HG02763 (cell line): ENCODE measurements around the gene PHLPP1.
A peak's percentile ranks its signal among the peaks of the same experiment; 100 is the strongest.

ENCODE experiments used
- ATAC-seq: cut with Tn5 transposase; IDR thresholded peaks from one replicate; pipeline ENCODE4 v1.9.1; 2021; ENCODE audit warnings: mild to moderate bottlenecking, moderate library complexity; ENCODE audit not compliant: unreplicated experiment

The PHLPP1 gene

GRCh38 chr18:62741118-62741566, 25.8 kb downstream of the PHLPP1 start:
- ATAC-seq = no peak

- ATAC-seq = no peak
These were observed 26.2 kb downstream of the PHLPP1 start for GRCh38 chr18:62741584-62741983.

- peak; percentile 73 for ATAC-seq
These were observed 29.0 kb downstream of the PHLPP1 start for GRCh38 chr18:62744076-62744968.

- no peak for ATAC-seq
These were observed 29.9 kb downstream of the PHLPP1 start for GRCh38 chr18:62745089-62745751.

- ATAC-seq = no peak
These were observed 34.0 kb downstream of the PHLPP1 start for GRCh38 chr18:62749389-62749788.

- no peak for ATAC-seq
These were observed 36.0 kb downstream of the PHLPP1 start for GRCh38 chr18:62751341-62751821.

GRCh38 chr18:62751977-62752376, 36.6 kb downstream of the PHLPP1 start:
- ATAC-seq = no peak

GRCh38 chr18:62754026-62754425, 38.7 kb downstream of the PHLPP1 start:
- no peak for ATAC-seq

GRCh38 chr18:62755454-62755853, 40.1 kb downstream of the PHLPP1 start:
- ATAC-seq = no peak

- ATAC-seq = no peak
These were observed 40.6 kb downstream of the PHLPP1 start for GRCh38 chr18:62755946-62756345.

GRCh38 chr18:62757399-62758010, 42.2 kb downstream of the PHLPP1 start:
- ATAC-seq = no peak

GRCh38 chr18:62758591-62758990, 43.2 kb downstream of the PHLPP1 start:
- ATAC-seq = no peak

- no peak for ATAC-seq
These were observed 44.5 kb downstream of the PHLPP1 start for GRCh38 chr18:62759704-62760402.

GRCh38 chr18:62760403-62760734, 45.0 kb downstream of the PHLPP1 start:
- ATAC-seq = no peak

GRCh38 chr18:62763101-62763521, 47.8 kb downstream of the PHLPP1 start:
- ATAC-seq = no peak

GRCh38 chr18:62766266-62766665, 50.9 kb downstream of the PHLPP1 start:
- no peak for ATAC-seq

- ATAC-seq = no peak
These were observed 52.0 kb downstream of the PHLPP1 start for GRCh38 chr18:62767321-62767720.

GRCh38 chr18:62767836-62768557, 52.7 kb downstream of the PHLPP1 start:
- ATAC-seq = no peak

- ATAC-seq = no peak
These were observed 53.2 kb downstream of the PHLPP1 start for GRCh38 chr18:62768558-62768943.

- no peak for ATAC-seq
These were observed 53.9 kb downstream of the PHLPP1 start for GRCh38 chr18:62769216-62769615.
